Loucy (cell line): Measurements from ENCODE around the gene ABHD11.

ENCODE experiments used
- H2AFZ ChIP-seq: fragments of 200-600 bp; sonication (generic); 2 replicates; pipeline ENCODE4 v1.6.0; 2016; ENCODE audit warnings: antibody characterized with exemption, mild to moderate bottlenecking, low read length, moderate library complexity
- H3F3A ChIP-seq: fragments of 200-600 bp; 2 replicates; pipeline ENCODE4 v1.6.0; 2016; ENCODE audit warnings: antibody characterized with exemption, low read depth, mild to moderate bottlenecking
- H3K27me3 ChIP-seq: fragments of 200-600 bp; sonication (generic); 2 replicates; pipeline ENCODE4 v1.6.1; 2014; ENCODE audit warnings: low read length, mild to moderate bottlenecking; ENCODE audit not compliant: insufficient read depth, poor library complexity, severe bottlenecking
- H3K36me3 ChIP-seq: fragments of 200-600 bp; sonication (generic); 2 replicates; pipeline ENCODE4 v1.6.1; 2016; ENCODE audit warnings: low read length; ENCODE audit not compliant: insufficient read depth
- H3K4me1 ChIP-seq: fragments of 200-600 bp; sonication (generic); 2 replicates; pipeline ENCODE4 v1.5.1; 2014; ENCODE audit warnings: low read length, mild to moderate bottlenecking; ENCODE audit not compliant: insufficient read depth, poor library complexity, severe bottlenecking
- H3K4me2 ChIP-seq: fragments of 200-600 bp; sonication (generic); 2 replicates; pipeline ENCODE4 v1.6.0; 2014; ENCODE audit warnings: antibody characterized with exemption, low read length, low read depth, mild to moderate bottlenecking; ENCODE audit not compliant: poor library complexity, severe bottlenecking
- H3K4me3 ChIP-seq: fragments of 200-600 bp; sonication (generic); 2 replicates; pipeline ENCODE4 v1.5.1; 2014; ENCODE audit warnings: low read length, mild to moderate bottlenecking, mixed read lengths; ENCODE audit not compliant: poor library complexity, severe bottlenecking
- H3K79me2 ChIP-seq: fragments of 200-600 bp; sonication (generic); 2 replicates; pipeline ENCODE4 v1.6.1; 2014; ENCODE audit warnings: low read length; ENCODE audit not compliant: insufficient read depth
- H3K9ac ChIP-seq: fragments of 200-600 bp; sonication (generic); 2 replicates; pipeline ENCODE4 v1.6.0; 2014; ENCODE audit warnings: mild to moderate bottlenecking, low read depth, low read length, moderate library complexity; ENCODE audit not compliant: poor library complexity, severe bottlenecking
- H3K9me2 ChIP-seq: fragments of 200-600 bp; sonication (generic); replicated peaks from 2 replicates; pipeline ENCODE4 v1.6.1; 2016; ENCODE audit warnings: low read depth, low read length, mixed read lengths
- H3K9me3 ChIP-seq: fragments of 200-600 bp; sonication (generic); 2 replicates; pipeline ENCODE4 v1.6.1; 2014; ENCODE audit warnings: mild to moderate bottlenecking, antibody characterized with exemption, low read length, low read depth; ENCODE audit not compliant: insufficient read depth
- H4K20me1 ChIP-seq: fragments of 200-600 bp; sonication (generic); 2 replicates; pipeline ENCODE4 v1.6.0; 2014; ENCODE audit warnings: antibody characterized with exemption, low read length, mild to moderate bottlenecking; ENCODE audit not compliant: insufficient read depth, poor library complexity, severe bottlenecking
- EZH2phosphoT487 ChIP-seq: fragments of 200-600 bp; IDR thresholded peaks from 2 replicates; pipeline ENCODE4 v1.6.1; 2018; ENCODE audit warnings: antibody characterized with exemption, mild to moderate bottlenecking, moderate library complexity, borderline replicate concordance
- TF ChIP-seq, protein P1 (sequence below): fragments of 200-600 bp; sonication (generic); conservative IDR thresholded peaks from 2 replicates; pipeline ENCODE4 v1.5.1; 2014; ENCODE audit warnings: mild to moderate bottlenecking, antibody characterized with exemption, low read length

Gene ABHD11

DNA sequence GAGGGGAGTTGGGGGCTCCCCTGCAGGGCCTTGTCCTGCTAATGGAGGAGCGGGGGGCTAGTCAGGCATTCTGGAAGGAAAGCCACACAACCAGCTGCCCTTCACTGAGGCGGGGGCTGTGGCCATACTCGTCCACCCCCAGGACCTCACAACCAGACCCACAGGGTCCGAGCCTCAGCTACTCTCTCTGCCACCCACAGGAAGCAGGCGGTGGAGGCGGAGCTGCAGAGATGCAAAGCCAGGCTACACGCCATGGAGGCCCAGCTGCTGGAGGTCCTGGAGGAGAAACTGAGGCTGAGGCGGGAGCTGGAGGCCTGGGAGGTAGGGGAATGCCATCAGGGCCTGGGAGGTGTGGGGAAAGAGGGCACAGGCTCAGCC is 3.1 kb downstream of the ABHD11 start:
- no peaks in the 10 kb centered on the region for H3K79me2 ChIP-seq
- no peaks in the 10 kb centered on the region for H4K20me1 ChIP-seq
- TF ChIP-seq EZH2phosphoT487 = no peak
- TF ChIP-seq, protein P1, sequence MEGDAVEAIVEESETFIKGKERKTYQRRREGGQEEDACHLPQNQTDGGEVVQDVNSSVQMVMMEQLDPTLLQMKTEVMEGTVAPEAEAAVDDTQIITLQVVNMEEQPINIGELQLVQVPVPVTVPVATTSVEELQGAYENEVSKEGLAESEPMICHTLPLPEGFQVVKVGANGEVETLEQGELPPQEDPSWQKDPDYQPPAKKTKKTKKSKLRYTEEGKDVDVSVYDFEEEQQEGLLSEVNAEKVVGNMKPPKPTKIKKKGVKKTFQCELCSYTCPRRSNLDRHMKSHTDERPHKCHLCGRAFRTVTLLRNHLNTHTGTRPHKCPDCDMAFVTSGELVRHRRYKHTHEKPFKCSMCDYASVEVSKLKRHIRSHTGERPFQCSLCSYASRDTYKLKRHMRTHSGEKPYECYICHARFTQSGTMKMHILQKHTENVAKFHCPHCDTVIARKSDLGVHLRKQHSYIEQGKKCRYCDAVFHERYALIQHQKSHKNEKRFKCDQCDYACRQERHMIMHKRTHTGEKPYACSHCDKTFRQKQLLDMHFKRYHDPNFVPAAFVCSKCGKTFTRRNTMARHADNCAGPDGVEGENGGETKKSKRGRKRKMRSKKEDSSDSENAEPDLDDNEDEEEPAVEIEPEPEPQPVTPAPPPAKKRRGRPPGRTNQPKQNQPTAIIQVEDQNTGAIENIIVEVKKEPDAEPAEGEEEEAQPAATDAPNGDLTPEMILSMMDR = no peak
- no peaks in the 10 kb centered on the region for H3K9me3 ChIP-seq
- H3K9ac ChIP-seq = peak overlapping the region; percentile 36
- no peak overlapping the region for H2AFZ ChIP-seq
- H3K4me1 ChIP-seq = peaks cover 13% of the 10 kb centered on the region
- no peak overlapping the region for H3K4me2 ChIP-seq
- H3F3A ChIP-seq = no peaks in the 10 kb centered on the region
- no peaks in the 10 kb centered on the region for H3K9me2 ChIP-seq
- H3K36me3 ChIP-seq = no peaks in the 10 kb centered on the region
- no peaks in the 10 kb centered on the region for H3K27me3 ChIP-seq
- H3K4me3 ChIP-seq = no peak overlapping the region

DNA sequence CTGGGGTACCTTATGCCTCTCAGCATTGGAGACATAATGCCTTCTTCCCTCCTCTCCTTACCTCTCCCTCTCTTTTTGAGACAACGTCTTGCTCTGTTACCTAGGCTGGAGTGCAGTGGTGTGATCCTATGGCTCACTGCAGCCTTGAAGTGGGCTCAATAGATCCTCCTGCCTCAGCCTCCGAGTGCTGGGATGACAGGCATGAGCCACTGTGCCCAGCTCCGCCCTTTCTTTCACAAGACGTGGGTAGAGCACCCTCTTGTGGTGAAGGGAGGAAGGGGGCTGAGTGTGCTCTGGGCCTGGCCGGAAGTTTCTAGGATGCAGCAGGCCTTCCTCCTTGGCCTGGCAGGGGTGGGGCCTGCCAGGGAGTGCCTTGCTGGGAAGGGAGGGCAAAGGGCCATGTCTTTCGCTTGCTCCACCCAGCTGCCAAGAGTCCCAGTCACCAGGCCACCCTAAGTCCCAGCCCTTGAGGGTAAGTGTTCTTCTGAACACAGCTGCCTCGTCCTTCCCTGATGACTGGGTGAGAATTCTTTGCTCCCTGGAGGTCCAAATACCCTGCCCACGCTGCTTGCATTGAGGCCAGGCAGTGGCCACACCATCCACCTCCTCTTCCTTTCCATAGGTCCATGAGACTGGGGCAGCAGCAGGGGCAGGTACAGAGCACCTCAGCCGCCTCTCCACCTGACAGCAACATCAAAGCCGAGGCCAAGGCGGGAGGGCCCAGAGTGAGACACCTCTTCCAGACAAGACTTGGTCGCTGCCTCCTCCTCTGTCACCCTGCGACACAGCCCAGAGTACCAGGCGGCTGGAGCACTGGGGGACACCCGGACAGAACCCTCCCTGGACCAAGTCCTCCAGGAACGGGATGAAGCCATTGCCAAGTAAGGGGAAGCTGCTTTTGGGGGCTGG is 3.7 kb downstream of the ABHD11 start:
- Histone ChIP-seq H3K79me2 (no peaks in the 10 kb centered on the region), H3F3A (no peaks in the 10 kb centered on the region)

DNA sequence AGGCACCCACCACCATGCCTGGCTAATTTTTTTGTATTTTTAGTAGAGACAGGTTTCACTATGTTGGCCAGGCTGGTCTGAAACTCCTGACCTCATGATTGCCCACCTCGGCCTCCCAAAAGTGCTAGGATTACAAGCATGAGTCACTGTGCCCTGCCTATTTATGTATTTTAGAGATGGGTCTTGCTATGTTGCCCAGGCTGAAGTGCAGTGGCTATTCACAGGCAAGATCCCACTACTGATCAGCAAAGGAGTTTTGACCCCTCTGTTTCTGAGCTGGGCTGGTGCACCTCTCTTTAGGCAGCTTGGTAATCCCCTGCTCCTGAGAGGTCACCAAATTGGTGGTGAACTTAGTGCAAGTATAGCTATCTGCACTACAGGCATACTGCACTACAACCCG is 6.2 kb downstream of the ABHD11 start:
- Histone ChIP-seq H3K4me3 (no peak overlapping the region), H4K20me1 (no peaks in the 10 kb centered on the region), H3K4me1 (peaks cover 7% of the 10 kb centered on the region), H3K9ac (no peak overlapping the region), H3K36me3 (no peaks in the 10 kb centered on the region), H3F3A (no peaks in the 10 kb centered on the region), H3K79me2 (no peaks in the 10 kb centered on the region), H2AFZ (no peak overlapping the region), H3K9me3 (no peaks in the 10 kb centered on the region), H3K4me2 (no peak overlapping the region), H3K27me3 (no peaks in the 10 kb centered on the region), H3K9me2 (no peaks in the 10 kb centered on the region)
- TF ChIP-seq, protein P1 = no peak
- TF ChIP-seq EZH2phosphoT487 = no peak

More for the DNA sequence above, 3.7 kb downstream of the ABHD11 start:
- Histone ChIP-seq H3K9me3 (no peaks in the 10 kb centered on the region), H3K4me3 (no peak overlapping the region), H3K36me3 (no peaks in the 10 kb centered on the region), H3K9me2 (no peaks in the 10 kb centered on the region), H3K9ac (peak overlapping the region; percentile 36), H2AFZ (no peak overlapping the region; the same call in 1 of the 2 replicates), H4K20me1 (no peaks in the 10 kb centered on the region), H3K4me2 (no peak overlapping the region), H3K27me3 (no peaks in the 10 kb centered on the region), H3K4me1 (peaks cover 13% of the 10 kb centered on the region)
- TF ChIP-seq, protein P1 = peak; percentile 86
- no peak for TF ChIP-seq EZH2phosphoT487
